GM12878 (cell line): ENCODE results near the gene STK4.

Source experiments
- CTCF ChIP-seq, 3 experiments: IDR thresholded peaks in 2 of 3; conservative IDR thresholded peaks in 1 of 3; 2 replicates each; pipeline ENCODE4 v1.5.1; 2011; ENCODE audit warnings: low read depth in 3 of 3, low read length in 3 of 3, mild to moderate bottlenecking in 3 of 3, control low read depth in 2 of 3, moderate library complexity in 2 of 3, inconsistent platforms in 1 of 3, mixed read lengths in 1 of 3; ENCODE audit not compliant: control insufficient read depth in 2 of 3, insufficient read depth in 1 of 3; ENCODE audit errors: extremely low read depth in 1 of 3
- E2F4 ChIP-seq: IDR thresholded peaks from 2 replicates; pipeline ENCODE4 v1.6.1; 2012; ENCODE audit warnings: low read depth, low read length, improper control_type of control experiment
- POLR2A ChIP-seq: IDR thresholded peaks from 2 replicates; pipeline ENCODE4 v1.6.1; 2011; ENCODE audit warnings: low read depth, mild to moderate bottlenecking, low read length
- TAF1 ChIP-seq: IDR thresholded peaks from 2 replicates; pipeline ENCODE4 v1.6.1; 2011; ENCODE audit warnings: mild to moderate bottlenecking, low read depth, low read length, borderline replicate concordance

GRCh38 chr20:45092898-45093297 lies 126.6 kb downstream of the STK4 start:
- TF ChIP-seq TAF1 (no peak), E2F4 (no peak), CTCF (IDR thresholded peaks at IDR 0.05 in 2 of 3, conservative IDR thresholded peaks at IDR 0.05 in 1 of 3; ENCODE audit: control insufficient read depth in 2 of 3, extremely low read depth in 1 of 3, insufficient read depth in 1 of 3, low read depth in 3 of 3, low read length in 3 of 3) (no peak), POLR2A (no peak)
